NCI-H1694 treated with DMSO at 0.1 percent for 48 hours (cell line): Measurements from ENCODE around the gene CYTH4.

Source experiments
- DNase-seq: peaks from one replicate; lab custom pipeline; 2025; lab: John Stamatoyannopoulos, UW

Gene CYTH4

GRCh38 chr22:37290737-37291136 is 8.4 kb downstream of the CYTH4 start:
- DNase-seq = no peak

GRCh38 chr22:37291559-37292298 is 9.4 kb downstream of the CYTH4 start:
- no peak for DNase-seq

DNA sequence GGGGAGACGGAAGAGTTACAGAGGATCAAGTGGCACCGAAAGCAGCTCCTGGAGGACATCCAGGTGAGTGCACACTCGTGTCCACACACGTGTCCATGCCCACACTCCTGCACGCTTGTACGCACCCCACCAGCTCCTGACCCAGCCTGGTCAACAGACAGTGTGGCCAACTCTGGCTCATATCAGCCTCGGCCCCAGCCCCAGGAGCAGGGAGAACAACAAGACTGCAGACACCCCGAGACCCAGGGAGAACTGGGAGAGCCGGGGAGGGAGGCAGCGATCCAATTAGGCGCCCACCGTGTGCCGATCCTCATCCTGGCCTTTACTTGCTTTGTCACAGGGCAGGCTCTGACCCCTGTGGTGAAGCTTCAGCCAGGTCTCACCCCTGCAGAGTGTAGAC is 10.3 kb downstream of the CYTH4 start:
- DNase-seq = no peak

DNA sequence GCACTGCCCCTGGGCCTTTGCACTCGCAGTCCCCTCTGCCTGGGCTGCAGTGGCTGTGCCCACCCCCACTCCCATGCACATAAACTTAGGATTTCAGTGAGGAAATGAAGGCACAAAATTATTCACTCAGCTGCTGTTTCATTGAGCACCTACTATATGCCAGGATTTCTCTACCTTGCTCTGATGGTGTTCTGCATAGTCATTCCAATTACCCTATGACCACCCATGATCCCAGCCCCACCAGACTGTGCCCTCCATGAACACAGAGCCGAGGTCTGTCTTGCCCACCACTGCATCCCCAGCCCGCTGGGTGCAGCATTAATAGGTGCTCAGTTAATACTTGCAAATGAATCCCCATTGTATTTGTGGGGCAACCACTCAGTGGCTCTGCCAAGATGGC is 10.9 kb downstream of the CYTH4 start:
- no peak for DNase-seq

- no peak for DNase-seq
Observed at GRCh38 chr22:37294747-37295146, 12.4 kb downstream of the CYTH4 start.

DNA sequence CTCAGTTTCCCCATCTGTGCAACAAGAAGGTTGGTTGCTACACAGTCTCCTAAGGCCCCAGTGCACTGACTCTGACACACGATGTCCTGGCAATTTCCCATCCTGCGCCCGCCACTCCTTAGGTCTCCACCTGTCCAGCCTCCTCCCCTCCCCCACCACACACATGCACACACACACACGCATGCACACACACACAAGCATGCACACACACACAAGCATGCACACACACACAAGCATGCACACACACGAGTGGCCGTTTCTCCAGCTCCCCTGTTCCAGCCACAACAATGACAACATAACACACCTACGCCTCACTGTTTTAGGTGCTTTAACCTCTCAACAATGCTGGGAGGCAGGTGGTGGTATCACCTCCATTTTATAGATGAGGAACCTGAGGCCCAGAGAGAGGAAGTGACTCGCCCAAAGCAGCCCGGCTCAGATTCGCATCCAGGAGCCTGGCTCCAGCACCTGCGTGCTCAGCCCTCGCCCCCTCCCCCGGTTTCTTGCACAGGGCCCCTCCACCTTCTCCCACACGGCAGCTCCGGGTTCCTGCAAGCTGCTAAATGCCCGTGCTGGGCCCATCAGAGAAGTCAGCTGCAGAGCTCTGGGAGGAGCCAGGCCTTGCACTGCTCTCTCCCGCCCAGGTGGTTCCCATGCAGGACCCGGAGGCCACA is 13.0 kb downstream of the CYTH4 start:
- DNase-seq = no peak

GRCh38 chr22:37295946-37296345 is 13.6 kb downstream of the CYTH4 start:
- no peak for DNase-seq

DNA sequence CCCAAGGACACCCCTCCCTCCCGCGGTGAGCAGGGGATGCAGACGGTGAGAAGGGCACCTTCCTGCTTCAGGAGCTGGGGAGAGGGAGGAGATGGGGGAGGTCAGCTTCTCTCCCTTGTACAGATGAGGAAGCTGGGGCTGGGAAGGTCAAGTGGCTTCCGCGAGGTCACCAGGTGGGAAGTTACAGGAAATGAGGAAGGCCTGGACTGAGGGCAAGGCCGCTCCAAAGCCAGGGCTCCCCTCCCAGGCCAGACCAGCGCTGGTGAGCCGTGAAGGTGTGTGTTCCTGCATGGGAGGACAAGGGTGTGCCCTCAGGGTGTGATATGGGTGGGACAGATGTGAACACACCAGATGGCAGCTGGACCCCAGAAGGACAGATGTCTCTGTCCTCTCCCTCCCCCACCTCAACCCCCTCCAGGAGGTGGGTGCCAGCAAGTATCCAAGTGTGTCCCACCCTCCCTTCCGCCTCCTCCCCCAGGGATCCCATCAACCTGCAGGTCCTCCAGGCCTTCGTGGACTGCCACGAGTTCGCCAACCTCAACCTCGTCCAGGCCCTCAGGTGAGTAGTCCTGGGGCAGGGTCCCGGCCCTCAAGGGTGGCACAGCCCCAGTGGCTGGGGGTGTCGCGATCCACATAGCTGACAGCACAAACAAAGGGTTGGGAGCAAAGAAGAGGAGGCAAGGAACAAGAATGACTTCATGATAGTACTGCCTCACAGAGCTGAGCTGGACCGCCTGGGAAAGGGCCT is 16.6 kb downstream of the CYTH4 start:
- DNase-seq = no peak

DNA sequence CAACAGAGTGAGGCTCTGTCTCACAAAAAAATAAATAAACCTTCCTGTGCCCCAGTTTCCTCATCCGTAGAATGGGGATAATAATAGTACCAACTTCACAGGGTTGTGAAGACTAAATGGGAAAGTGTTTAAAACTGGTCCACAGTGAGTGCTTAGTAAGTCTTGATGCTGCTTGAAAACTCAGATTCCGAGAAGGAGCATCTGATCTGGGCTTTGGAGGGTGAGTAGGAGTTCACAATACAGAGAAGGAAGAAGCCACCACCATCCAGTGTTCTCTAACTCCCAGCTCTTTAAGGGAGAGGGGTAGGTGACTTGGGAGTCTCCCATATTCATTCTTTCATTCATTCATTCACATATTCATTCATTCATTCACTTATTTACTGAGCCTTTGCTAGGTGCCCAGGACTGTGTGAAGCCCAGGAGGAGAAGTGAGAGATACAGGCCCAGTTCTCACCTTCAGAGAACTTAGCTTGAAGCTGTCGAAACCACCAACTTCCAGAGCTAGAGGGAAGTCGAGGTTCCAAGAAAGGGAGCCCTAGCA is 17.7 kb downstream of the CYTH4 start:
- DNase-seq = no peak

- no peak for DNase-seq
Observed at GRCh38 chr22:37300551-37301017, 18.3 kb downstream of the CYTH4 start.

GRCh38 chr22:37301144-37301830 is 19.0 kb downstream of the CYTH4 start:
- no peak for DNase-seq

DNA sequence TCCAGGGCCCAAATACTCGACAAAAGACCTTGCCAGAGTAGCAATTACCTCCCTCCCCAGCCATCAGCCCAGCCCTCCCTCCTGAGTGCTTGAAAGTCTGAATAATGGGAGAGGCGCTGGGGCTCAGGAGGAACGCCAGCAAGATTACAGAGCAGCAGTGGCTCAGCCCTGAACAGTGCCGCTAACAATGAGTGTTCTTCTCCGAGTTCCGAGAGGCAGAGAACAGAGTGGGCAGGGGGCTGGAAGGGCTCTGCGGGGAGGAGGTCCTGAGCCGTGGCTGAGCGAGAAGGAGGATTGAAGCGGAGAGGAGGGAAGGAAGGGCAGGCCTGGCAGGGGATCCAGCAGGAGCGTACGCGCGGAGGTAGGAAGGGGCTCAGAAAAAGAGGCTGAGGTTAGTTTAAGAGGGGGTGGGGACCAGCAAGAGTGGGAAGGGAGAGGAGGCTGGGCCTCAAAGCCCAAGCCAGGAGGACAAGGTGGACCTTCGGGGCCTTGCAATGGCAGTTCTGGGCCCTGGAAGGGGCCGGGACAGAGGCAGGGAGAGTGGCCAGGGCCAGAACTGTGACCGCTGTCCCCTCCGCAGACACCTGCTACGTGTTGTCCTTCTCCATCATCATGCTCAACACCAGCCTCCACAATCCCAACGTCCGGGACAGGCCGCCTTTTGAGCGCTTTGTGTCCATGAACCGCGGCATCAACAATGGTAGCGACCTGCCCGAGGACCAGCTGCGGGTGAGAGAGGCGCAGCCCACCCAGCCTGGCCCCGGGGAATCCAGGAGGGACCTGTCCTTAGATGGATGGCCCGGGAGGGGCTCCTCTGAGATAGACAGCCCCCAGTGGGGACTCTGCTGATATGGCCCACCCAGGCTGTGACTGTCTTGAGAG is 20.6 kb downstream of the CYTH4 start:
- no peak for DNase-seq

DNA sequence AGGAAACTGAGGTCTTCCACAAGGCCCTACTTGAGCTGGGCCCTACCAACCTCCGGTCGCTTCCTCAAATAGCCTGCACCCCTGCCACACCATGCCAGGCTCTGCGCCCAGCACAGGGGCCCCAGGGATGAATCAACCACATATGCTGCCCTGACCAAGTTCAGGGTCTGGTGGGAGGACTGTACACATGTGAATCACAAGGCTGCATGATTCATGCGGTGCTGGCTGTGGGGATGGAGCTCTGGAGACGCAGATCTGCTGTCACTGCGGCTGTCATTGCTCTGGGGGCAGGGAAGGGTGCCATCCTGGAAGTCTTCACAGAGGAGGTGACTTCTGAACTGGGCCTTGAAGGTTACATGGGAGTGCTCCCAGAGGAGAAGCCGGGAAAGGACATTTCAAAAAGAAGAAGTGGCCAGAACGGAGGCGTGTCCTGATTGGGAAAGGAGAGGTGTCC is 21.5 kb downstream of the CYTH4 start:
- no peak for DNase-seq

DNA sequence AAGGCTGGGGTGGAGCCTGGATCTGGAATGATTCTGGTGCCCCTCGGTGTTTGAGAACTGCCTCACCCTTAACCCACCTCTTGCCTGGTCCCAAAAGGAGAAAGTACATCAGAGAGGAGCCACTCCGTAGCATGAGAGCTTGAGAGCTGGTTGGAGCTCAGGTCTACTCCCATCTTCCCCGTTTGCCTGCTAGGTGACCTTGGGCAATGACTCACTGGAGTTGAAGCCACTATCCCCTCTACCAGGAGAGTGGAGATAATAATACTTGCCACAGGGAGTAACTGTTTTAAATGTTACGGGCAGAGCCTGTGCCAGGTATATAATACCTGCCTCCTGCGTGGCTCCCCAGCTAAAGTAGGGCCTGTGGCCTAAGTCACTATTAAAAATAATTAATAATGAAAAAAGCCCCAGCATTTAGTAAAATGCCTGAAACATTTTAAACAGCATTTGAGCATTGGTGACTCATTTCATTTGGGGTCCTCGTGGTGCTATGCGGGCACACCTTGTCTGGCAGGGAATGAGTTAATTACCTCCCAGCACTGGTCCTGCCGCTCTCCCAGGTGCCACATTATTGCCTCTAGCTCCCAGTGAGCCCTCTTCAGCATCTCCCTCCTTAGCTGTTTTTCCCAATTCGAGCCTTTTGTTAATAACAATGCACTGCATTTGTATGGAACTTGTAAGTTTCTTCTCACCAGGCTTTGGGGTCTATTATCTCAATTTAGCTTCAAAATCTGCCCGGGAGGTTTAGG is 22.5 kb downstream of the CYTH4 start:
- DNase-seq = no peak

DNA sequence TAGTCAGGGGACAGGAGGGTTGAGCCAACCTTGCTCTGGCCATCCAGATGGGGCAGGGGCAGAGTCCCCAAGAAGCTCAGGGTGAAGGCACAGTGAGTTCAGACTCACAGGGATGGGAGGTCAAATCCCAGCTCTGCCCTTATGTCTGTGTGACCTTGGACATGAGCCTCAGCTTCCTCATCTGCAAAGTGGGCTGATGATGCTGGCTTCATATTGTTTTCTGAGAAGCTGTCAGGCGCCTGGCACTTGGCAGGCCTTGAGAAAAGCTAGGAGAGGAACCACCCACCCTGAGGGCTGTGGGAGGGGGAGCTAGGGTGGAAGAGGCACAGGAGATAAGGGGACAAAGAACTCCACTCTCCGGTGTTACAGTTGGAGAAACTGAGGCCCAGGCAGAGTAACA is 23.6 kb downstream of the CYTH4 start:
- no peak for DNase-seq

DNA sequence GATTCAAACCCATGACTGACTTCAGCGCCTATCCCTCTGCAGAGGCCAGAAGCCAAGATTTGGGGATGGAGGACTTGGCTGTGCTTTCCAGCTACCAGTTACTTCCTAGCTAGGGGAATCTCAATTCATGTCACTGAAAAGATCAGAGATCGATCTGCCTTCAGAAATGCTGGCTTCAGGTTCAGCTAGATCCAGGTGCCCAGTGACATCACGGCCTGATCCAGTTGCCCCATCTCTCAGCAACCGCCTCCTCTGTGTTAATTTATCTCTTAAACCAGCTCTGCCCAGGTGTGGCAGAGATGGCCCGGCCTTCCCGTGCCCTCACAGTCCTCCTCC is 24.2 kb downstream of the CYTH4 start:
- no peak for DNase-seq

- no peak for DNase-seq
Observed at GRCh38 chr22:37308385-37309200, 26.3 kb downstream of the CYTH4 start.

GRCh38 chr22:37309211-37310074 is 27.1 kb downstream of the CYTH4 start:
- no peak for DNase-seq
